Activated CD8-positive, alpha-beta memory T cell treated with anti-CD3 and anti-CD28 coated beads, Interleukin-2, amount 50 U/mL, for 24 hours (primary cell): Measurements from ENCODE around the gene EPB41L2.
"Not testable (repeated sequence)": the region's sequence is repeated elsewhere in the genome, so short reads cannot be mapped to it uniquely, and the experiment has no call there.

Source experiments
- DNase-seq: peaks from one replicate; pipeline ENCODE4 v3.0.0-alpha.2; 2020; ENCODE audit errors: extremely low read depth

EPB41L2 gene

GRCh38 chr6:131003488-131004386 lies 59.3 kb downstream of the EPB41L2 start:
- DNase-seq, result no peak

- no peak for DNase-seq
These were observed 60.4 kb downstream of the EPB41L2 start for GRCh38 chr6:131002661-131002980.

DNA sequence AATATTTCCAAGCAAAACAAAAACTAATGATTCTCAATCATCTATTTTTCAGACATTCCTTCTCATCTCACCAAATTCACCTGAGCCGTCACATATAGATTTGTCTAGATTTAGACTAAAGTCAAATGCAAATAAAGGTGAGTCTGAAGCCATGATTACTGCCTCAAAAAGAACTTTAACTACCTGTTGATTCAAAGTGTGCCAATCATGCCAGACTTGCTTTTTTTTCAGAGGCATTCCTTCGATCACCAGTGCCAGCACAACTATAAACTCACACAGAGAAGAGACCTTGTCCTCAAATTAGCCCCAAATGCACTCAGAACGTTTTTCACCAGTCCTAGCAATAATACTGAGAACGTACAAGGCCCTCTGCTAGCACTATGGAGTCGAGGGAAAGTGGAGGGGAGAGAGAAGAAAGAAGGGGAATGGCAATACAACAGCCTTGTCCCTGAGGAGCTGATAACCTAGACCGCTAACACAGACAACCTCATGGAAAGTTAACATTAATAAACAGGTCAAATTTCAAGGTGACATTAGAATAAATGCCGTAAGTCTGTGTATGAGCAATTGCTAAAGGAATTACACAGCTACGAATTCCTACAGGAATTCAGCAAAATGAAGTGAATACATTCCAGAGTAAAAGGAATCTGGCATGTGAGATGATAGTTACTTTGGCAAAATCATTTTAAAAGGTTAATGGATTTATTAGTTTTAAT lies 60.9 kb downstream of the EPB41L2 start:
- no peak for DNase-seq

DNA sequence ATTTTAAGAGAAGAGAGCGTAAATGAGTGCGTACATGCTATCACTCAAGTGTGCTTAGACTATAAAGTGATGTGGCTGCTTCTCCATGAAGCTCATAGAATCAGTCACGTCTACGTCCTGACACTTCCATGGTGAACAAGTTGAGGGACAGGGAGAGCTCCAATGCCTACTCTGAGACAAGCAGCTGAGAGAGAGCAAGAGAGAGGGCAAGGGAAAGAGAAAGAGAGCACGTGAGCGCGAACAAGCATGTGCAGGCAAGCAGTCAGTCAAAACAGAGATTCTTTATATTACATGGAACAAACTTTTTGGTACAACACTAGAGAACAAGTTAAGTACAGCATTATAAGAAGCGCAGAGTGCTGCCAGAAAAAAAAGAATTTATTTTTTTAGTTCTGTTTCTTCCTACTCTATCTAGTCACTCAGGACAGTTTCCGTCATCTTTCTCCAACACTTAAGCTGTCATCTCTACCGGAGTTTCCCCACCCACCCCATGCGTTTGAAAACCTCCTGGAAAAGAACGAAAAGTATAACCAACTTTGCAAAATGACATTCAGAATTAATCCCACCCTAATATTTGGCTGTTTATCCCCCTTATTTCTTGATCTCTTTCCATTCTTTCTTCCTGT lies 61.8 kb downstream of the EPB41L2 start:
- no peak for DNase-seq

GRCh38 chr6:131000544-131000943 lies 62.5 kb downstream of the EPB41L2 start:
- no peak for DNase-seq

DNA sequence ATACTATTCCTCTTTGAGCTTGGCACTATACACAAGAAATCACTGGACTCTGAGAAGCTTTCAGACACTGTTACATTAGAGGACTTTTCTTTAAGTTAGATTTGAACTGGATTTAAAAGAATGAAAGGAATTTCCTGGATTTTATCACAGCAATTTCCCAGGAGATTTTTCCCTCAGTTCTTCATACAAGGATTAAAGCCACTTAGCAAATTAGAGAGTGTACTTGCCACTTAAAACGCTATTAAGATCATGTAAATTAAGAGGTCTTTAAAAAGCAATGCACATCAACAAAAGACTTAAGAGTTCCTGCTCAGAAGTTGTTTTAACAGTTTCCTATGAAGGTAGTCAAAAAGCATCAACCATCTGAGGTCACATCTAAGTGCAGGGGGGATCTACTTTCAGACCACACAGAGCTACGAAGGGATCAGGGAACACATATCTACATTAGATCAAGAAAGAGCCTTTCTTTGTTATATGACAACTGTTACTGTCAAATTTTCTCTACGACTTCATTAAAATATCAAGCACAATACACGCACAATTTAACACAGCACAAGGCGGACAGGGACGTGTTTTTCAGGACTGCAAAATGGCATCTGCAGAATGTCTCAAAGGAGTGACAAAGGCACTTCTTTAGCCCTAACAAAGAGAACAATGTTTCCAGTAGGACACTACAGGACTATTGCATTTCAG lies 65.8 kb downstream of the EPB41L2 start:
- DNase-seq, result no peak

DNA sequence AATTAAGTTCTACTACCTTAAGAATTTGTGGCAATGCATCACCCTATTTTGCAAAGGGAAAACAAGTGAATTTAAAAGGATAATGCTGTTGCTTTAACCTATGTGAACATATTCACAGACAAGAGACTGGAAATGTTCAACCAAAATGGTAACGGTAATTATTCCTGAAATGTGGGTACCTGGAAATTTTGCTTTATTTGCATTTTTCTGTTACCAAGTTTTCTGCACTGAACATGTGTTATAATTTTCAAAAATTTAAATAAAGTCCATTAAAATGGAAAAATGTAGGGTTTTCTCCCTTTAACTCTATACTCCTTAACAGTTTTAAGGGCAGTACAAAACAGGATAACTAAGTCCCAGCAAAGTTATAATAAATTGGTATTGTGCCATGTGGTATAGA lies 66.4 kb downstream of the EPB41L2 start:
- DNase-seq, result no peak

GRCh38 chr6:130995783-130996447 lies 67.1 kb downstream of the EPB41L2 start:
- DNase-seq, result no peak

DNA sequence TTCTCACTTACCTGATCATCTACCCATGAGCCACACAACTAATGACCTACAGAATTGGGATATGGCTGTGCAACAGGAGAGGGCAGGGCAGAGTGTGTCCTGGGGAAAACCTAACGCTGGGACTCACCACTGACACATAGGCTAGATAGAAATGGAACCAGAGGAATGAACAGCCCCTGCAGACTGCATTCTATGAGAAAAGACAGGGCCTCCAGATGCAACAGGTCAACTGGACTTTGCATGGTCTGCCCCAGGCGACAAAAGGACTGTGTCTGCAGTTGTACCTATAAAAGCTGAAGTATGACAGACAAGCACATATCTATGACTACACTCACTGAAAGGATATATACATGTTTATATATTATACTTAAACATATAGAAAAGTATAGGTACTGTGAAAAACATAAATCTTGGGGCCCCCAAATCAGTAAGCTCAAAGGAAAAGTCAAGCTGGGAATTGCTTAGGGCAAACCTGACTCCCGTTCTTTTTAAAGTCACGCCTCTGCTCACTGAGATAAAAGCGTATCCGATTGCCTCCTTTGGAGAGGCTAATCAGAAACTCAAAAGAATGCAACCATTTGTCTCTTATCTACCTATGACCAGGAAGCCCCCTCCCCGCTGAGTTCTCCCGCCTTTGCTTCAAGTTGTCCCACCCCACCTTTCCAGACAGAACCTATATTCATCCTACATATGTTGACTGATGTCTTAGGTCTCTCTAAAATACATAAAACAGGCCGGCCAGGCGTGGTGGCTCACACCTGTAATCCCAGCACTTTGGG lies 68.5 kb downstream of the EPB41L2 start:
- DNase-seq, result no peak

- no peak for DNase-seq
These were observed 69.7 kb downstream of the EPB41L2 start for GRCh38 chr6:130993292-130993765.

GRCh38 chr6:130991422-130992137 lies 71.5 kb downstream of the EPB41L2 start:
- no peak for DNase-seq

DNA sequence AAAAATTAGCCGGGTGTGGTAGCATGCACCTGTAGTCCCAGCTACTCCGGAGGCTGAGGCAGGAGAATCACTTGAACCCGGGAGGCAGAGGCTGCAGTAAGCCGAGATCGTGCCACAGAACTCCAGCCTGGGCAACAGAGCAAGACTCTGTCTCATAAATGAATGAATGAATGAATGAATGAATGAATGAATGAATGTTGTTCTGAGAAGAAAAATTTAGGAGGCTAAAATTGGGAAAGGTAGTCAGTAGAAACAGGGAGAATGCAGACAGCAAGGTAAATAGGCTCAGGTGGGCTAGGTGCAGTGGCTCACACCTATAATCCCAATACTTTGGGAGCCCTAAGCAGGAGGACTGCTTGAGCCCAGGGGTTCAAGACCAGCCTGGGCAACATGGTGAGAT lies 75.5 kb downstream of the EPB41L2 start:
- not testable (repeated sequence) for DNase-seq

- DNase-seq, result no peak
These were observed 77.9 kb downstream of the EPB41L2 start for GRCh38 chr6:130985115-130985514.

DNA sequence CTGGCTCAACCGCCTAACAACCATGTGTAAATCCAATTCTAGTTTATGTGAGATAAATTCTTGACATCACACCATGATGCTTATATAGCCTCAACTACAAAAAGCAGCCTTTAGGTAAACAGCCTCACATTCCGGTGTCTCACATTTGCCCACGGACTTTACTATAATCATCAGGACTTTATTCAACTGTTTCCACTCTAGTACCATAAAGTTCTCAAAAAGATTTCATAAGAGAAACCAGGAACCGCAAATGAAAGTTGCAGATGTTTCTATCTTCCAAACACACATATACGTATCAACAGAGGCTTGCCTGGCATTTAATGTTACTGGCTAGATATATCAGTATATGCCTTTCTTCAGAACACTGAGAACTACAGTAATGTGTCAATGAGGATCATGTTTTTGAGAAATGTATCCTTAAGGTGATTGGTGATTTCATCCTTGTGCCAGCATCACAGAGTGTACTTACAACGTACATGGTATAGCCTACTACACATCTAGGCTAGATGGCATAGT lies 80.0 kb downstream of the EPB41L2 start:
- DNase-seq, result no peak

DNA sequence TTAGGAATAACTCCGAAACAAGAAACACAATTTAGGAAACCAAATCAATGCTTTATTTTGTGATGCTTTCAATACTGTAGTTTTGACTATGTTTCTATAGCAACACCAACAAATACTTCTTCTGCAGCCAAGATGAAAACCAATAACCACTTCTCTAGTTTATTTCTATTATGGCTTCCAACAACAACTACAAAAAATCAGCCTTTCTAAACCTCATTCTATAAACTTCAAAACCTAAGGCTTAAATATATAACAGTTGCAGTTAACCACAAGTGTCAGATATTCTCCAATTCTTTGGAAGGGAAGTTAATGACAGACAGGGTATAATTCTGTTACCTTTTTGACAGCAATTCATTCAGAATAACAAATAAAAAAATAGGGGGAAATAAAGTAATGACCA lies 80.9 kb downstream of the EPB41L2 start:
- DNase-seq, result no peak

- DNase-seq, result no peak
These were observed 81.6 kb downstream of the EPB41L2 start for GRCh38 chr6:130981409-130981808.

GRCh38 chr6:130980310-130981032 lies 82.6 kb downstream of the EPB41L2 start:
- DNase-seq, result no peak

GRCh38 chr6:130978660-130979396 lies 84.2 kb downstream of the EPB41L2 start:
- DNase-seq, result no peak
